HG03354 (cell line): Measurements from ENCODE around the gene FHAD1.

Experiments used
- ATAC-seq: cut with Tn5 transposase; IDR thresholded peaks from one replicate; pipeline ENCODE4 v1.9.1; 2021; ENCODE audit warnings: mild to moderate bottlenecking; ENCODE audit not compliant: unreplicated experiment, poor library complexity, severe bottlenecking

The FHAD1 gene

DNA sequence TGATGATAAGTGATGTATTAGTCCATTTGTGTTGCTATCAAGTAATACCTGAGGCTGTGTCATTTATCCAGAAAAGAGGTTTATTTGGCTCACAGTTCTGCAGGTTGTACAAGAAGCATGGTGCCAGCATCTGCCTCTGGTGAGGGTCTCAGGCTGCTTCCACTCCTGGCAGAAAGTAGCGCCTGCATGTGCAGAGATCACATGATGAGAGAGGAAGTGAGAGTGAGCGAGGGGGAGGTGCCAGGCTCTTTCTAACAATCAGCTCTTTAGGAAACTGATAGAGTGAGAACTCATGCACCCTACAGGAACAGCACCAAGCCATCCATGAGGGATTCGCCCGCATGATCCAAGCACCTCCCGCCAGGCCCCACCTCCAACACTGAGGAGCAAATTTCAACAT, 2.2 kb upstream of the FHAD1 start:
- ATAC-seq: no peak

- no peak for ATAC-seq
These were observed 1.2 kb upstream of the FHAD1 start for GRCh38 chr1:15245593-15246360.

- ATAC-seq: no peak
These were observed 1.2 kb downstream of the FHAD1 start for GRCh38 chr1:15248216-15248615.

GRCh38 chr1:15249081-15249480, 2.1 kb downstream of the FHAD1 start:
- no peak for ATAC-seq

DNA sequence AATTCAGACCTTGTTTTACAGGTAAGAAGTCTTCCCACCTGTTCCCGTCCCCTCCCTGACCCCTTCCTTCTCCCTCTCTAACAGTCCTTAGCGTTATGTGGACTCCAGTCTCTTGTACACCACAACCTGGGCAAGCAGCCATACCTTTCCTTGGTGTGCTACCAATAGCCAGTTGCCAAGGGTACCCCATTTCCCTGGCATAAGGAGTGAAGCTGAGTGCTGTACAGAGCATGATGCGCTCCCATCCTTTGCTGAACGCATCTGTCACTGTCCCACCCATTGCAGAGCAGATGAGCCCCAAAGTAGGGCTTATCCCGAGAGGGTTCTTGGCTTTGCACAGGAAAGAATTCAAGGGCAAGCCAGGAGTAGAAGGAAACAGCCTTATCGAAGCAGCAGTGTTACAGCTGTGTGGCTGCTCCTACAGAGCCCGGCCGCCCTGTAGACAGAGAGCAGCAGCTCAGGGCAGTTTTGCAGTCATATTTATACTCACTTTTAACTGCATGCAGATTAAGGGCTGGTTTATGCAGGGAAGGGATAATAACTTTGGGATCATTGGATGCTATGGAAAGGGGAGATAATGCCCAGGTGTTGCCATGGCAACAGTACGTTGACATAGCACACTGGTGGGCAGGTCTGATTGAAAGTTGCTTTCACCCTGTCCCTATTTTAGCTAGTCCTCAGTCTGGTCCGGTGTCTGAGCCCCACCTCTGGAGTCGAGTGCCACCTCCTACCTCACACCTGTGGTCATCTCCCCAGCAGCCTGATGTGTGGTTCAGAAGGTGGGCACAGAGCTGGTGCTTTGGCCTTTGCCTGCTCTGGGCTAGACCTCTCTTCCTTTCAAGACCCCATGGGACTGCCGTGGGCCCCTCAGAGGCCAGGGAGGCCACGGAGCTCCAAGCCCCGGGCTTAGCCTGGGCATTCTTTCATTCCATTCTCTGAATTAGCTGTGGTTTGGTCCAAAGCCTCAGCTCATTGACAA, 5.1 kb downstream of the FHAD1 start:
- ATAC-seq: no peak

DNA sequence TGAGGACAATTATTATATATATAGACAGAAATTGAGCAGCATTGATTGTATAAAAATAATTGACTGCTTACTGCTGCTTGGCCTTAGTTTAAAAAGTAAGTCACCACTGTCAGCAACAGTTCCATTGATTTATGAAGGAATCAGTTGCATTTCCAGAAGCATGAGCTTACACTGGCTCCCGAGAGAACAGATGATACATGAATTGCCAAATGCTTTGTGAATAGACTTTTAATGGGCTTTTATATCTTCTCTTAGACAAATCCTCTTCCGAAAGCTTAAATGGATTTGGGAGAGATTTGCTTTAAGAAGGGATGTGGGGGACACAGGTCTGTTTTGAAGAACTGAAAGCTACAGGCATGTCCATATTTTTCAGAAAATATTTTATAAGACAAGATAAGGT, 7.5 kb downstream of the FHAD1 start:
- ATAC-seq: no peak

DNA sequence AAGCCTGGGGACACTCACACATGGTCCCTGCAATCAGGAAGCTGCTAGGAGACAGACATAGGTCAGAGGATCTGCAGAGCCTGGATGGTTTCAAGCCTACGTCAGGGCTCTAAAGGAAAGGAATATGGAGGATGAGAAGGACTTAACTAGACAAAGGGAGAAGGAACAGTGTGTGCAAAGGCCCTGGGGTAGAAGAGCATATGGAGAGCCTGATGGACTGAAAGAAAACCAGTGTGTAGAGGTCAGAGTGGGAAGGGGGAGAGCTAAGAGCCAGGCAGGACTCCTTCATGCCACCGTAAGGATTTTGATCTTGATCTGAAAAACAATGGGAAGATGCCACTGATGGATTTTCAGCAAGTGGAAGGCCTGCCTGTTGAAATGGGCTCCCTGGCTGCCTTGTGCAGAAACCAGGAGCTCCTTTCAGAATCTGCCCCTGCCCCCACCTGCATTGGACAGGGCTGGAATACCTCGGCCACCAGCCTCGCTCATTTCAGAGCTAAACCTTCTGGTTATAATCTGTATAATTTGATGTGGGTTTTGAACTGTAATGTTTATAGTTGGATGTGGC, 8.6 kb downstream of the FHAD1 start:
- no peak for ATAC-seq

DNA sequence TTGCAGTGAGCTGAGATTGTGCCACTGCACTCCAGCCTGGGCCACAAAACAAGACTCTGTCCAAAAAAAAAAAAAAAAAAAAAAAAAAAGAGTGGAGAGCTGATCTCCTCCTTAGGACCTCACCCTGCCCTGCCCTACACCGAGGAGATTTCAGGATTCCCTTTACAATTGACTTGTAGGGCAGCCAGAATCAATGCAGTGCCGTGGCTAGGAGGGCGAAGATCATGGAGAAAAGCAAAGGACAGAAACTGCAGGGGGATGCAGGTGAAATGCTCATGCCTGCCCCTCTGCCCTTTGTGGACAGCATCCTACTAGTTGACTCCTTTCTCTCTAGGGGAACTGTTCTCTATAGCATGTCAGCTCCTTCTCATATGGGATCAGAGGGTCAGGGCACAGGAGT, 9.6 kb downstream of the FHAD1 start:
- ATAC-seq: no peak

DNA sequence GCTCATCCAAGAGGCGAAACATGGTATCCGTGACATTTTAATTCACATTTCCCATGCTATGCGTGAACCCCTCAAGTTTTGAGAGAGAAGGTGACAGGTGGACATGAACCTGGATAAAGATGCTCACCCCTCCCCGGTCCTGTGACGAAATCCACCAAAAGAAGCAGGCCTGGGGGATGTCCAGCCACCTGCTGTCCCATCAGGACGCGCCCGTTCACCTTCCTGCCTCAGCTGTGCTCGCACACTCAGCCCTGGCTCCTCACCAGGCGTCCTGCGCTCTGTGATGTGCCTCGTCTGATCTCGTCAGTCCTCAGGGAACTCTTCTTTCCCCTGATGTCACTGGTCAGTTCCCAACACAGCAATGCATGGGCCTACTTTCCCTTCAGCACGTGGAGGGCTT, 10.3 kb downstream of the FHAD1 start:
- no peak for ATAC-seq

DNA sequence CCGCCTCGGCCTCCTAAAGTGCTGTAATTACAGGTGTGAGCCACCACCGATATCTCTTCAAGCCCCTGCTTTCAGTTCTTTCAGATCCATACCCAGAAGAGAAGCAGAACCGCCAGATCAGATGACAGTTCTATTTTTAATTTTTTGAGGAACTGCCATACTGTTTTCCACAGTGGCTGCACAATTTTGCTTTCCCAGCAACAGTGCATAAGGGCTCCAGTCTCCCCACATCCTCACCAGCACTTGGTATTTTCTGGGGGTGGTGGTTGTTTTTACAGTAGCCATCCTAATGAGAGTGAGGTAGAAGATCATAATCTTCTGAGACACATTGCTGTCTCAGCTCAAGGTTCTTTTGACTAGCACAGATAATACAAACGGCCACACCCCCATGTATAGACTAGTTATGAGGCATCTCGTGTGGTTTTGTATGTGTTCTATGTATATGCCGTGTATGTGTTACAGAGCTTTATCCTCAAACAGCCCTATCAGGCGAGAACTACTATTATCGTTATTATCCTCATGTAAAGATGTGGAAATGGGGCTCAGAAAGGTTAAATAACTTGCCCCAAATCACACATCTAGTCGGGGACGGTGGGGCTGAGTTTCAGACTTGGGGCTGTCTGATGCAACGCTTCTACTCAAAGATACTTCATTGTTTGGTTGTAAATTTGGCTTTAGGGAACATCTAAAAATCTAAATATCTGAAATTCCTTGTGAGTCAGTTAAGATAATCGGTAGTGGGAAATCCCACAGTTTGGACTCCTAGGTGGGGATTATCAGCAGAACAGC, 12.0 kb downstream of the FHAD1 start:
- no peak for ATAC-seq

DNA sequence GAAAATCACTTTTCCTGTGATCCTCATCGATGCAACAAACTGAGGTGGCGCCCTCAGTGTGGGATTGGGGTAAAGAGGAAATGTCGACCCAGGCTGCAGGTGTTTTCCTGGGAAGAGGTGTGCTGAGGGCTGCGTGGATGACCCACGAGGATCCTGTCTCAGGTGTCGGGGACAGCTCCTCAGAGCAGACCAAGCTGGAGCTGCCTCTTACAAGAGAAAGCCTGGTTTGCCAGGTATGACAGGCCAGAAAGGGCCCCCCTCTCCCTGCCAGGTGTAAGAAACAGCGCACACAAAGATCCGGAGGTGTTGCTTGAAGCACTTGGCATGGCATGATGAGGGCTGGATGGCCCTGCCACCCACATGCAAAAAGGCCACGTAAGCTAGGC, 12.6 kb downstream of the FHAD1 start:
- ATAC-seq: no peak

DNA sequence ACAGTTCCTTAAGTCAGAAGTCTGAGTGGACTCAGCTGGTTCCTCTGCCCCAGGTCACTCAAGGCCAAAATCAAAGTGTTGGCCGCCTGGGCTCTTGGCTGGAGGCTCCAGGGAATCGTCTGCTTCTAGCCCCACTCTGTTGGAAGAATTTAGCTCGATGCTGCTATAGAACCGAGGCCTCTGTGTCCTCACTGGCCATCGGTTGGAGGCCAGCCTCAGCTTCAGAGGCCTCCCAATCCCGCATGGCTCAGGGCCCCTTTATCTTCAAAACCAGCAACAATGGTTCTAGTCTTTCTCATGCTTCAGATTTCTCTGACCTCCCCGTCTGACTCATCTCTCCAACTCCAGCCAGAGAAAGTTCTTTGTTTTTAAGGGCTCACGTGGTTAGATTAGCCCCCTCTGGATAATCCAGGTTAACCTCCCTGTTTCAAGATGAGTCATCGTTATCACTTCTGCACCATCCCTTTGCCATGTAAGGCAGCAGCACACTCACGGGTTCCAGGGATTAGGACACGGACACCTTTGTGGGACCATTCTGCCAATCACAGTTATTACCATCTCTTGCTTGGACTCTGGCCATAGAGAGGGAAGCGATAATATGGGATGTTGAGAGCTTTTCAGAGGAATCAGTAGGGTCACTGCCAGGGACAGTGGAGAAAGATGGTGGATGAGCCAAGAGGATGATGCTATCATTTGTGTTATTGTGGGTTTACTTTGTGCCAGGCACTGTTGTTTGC, 13.6 kb downstream of the FHAD1 start:
- ATAC-seq: no peak

GRCh38 chr1:15261155-15262002, 14.4 kb downstream of the FHAD1 start:
- ATAC-seq: no peak

- no peak for ATAC-seq
These were observed 15.0 kb downstream of the FHAD1 start for GRCh38 chr1:15262003-15262377.

DNA sequence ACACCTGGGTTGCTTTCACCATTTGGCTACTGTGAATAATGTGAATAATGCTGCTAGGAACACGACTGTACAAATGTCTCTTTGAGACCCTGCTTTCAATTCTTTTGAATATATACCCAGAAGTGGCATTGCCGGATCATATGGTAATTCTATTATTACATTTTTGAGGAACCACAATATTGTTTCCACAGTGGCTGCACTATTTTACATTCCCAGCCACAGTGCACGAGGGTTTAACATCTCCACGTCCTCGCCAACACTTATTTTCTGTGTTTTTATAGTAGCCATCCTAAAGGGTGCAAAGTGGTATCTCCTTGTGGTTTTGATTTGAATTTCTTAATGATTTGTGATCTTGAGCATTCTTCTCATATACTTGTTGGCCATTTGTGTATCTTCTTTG, 15.7 kb downstream of the FHAD1 start:
- no peak for ATAC-seq

DNA sequence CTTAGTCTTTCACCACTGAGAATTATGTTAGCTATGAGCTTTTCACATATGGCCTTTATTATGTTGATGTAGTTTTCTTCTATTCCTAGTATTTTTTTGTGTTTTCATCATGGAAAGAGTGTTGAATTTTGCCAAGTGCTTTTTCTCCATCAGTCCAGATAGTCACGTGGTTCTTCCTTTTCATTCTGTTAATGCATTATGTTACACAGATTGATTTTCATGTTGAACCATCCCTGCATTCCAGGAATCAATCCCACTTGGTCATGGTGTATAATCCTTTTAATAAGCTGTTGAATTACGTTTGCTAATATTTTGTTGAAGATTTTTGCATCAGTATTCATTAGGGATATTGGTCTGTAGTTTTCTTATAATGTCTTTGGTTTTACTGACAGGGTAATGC, 17.7 kb downstream of the FHAD1 start:
- no peak for ATAC-seq

DNA sequence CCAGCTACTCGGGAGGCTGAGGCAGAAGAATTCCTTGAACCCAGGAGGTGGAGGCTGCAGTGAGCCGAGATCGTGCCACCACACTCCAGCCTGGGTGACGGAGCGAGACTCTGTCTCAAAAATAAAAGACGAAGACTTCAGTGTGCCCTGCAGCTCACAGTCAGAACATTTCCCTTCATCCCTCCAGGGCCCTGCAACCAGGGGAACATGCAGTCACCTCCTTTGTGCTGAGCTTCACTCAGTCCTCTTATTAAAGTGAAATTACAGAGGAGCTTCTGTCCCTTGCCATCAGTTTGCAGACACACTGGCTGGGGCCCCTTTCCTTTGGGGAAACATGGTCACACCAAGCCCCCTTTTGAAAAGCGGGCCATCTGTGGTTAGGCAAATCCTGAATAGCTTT, 24.2 kb downstream of the FHAD1 start:
- no peak for ATAC-seq

- ATAC-seq: no peak
These were observed 25.2 kb downstream of the FHAD1 start for GRCh38 chr1:15272009-15272781.
